AG04450 (cell line): ENCODE results near the gene TINAG. TPM values are rescaled to one million over a fixed set of nuclear protein-coding genes. Genes with fewer than 3 reads are reported as not detected.

ENCODE experiments used
- CTCF ChIA-PET: fragments of 300-600, 350-600 bp; formaldehyde crosslinking; extraction: SDS; loops from one replicate; lab custom pipeline; 2022; ENCODE audit warnings: antibody characterized with exemption, inconsistent platforms; lab: Charles Lee
- POLR2A ChIA-PET: fragments of 350-600 bp; formaldehyde crosslinking; extraction: SDS; loops from one replicate; lab custom pipeline; 2021; ENCODE audit warnings: antibody characterized with exemption, inconsistent platforms; lab: Yijun Ruan, JAX
- DNase-seq: peaks from one replicate; pipeline ENCODE4 v3.0.0-alpha.2; 2011; ENCODE audit warnings: low read depth, low spot score
- H3K27ac ChIP-seq: one replicate; pipeline ENCODE4 v1.5.1; 2012; ENCODE audit warnings: low read depth, low read length, control low read depth
- H3K27me3 ChIP-seq: one replicate; pipeline ENCODE4 v1.6.0; 2012; ENCODE audit warnings: low read length; ENCODE audit not compliant: control insufficient read depth, insufficient read depth
- H3K4me3 ChIP-seq: 2 replicates; pipeline ENCODE4 v1.5.1; 2011; ENCODE audit warnings: mild to moderate bottlenecking, low read depth, low read length, control low read depth
- H3K9me3 ChIP-seq: 2 replicates; pipeline ENCODE4 v1.5.1; 2012; ENCODE audit warnings: low read length; ENCODE audit not compliant: control insufficient read depth, insufficient read depth
- polyA plus RNA-seq: library from polyadenylated mRNA; depleted of rRNA; stranded (reverse); fragments of >200 nt; gene quantifications from 2 replicates; pipeline ENCODE4 v1.2.3, GENCODE V29; 2011
- TF ChIP-seq, protein P1 (sequence below): IDR thresholded peaks from 2 replicates; pipeline ENCODE4 v1.5.1; 2011; ENCODE audit warnings: low read depth, low read length, control low read depth, inconsistent platforms

Gene TINAG
- polyA plus RNA-seq, 1 experiment: not detected

DNA sequence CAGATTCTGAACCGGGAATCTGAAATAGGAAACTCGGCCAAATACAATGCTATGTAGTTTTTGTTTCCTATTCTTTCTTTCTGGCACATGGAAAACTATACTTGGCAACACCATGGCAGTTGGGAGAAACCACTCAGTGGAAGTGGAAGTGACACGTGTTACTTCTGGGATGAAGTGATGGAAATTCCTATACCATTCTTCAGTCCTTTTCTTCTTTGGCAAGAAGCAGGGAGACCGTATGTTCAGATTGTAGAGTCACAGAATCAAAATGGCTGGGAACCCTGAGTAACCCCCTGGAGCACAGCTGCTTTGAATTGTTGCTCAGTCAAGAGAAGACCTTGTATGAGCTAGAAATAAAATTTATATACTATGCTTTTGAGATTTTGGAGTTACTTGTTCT, 18.8 kb upstream of the TINAG start:
- H3K4me3 ChIP-seq: no peak overlapping the region
- no peak overlapping the region for H3K27ac ChIP-seq
- CTCF ChIA-PET: no interaction called here
- no peaks in the 10 kb centered on the region for H3K9me3 ChIP-seq
- TF ChIP-seq, protein P1, sequence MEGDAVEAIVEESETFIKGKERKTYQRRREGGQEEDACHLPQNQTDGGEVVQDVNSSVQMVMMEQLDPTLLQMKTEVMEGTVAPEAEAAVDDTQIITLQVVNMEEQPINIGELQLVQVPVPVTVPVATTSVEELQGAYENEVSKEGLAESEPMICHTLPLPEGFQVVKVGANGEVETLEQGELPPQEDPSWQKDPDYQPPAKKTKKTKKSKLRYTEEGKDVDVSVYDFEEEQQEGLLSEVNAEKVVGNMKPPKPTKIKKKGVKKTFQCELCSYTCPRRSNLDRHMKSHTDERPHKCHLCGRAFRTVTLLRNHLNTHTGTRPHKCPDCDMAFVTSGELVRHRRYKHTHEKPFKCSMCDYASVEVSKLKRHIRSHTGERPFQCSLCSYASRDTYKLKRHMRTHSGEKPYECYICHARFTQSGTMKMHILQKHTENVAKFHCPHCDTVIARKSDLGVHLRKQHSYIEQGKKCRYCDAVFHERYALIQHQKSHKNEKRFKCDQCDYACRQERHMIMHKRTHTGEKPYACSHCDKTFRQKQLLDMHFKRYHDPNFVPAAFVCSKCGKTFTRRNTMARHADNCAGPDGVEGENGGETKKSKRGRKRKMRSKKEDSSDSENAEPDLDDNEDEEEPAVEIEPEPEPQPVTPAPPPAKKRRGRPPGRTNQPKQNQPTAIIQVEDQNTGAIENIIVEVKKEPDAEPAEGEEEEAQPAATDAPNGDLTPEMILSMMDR: no peak
- no peak for DNase-seq
- no peaks in the 10 kb centered on the region for H3K27me3 ChIP-seq
- POLR2A ChIA-PET: no interaction called here

DNA sequence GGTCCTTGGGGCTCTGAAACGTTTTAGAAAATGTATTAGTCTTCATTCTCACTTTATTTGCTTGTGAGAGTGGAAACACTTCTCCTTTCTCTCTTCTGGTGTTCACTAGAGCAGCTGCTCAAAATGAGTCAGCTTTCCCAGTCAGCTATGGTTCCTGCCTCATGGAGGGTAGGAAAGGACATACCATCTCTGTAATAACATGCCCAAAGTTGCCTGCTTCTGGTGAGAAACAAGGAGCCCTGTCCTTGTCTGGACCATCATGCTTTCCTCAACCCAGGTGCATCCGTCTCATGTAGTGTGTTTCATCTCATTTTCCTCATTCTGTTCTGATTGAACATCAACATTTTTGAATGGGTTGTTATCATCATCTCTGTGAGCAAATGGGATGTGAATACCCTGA, 17.1 kb upstream of the TINAG start:
- Histone ChIP-seq H3K9me3 (peaks cover 8% of the 10 kb centered on the region; the same call in 1 of the 2 replicates), H3K27ac (no peak overlapping the region), H3K4me3 (no peak overlapping the region), H3K27me3 (no peaks in the 10 kb centered on the region)
- ChIA-PET CTCF (interaction anchor here (0.6 kb wide), 1 partner anchor 17 kb away, joined by 3 read pairs; no protein-coding TSS in a partner anchor), POLR2A (no interaction called here)
- DNase-seq: no peak
- TF ChIP-seq, protein P1: no peak

DNA sequence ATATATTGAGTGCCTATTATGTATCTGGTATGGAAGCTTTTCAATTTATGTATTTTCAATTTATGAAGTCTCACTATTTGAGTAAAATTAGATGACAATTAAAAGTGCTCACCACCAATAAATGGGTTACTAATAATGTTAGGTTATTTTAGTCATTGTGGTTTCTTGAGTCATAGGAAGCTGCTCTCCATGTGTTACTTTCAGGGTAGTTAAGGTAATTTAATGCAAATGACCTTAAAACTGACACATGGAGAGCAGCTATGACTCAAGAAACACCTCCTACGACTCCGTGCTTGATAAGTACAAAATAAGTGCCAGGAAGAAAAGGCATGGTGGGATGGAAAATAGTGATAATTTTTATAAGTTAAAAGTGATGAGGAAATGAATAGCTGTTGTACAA, 16.5 kb upstream of the TINAG start:
- Histone ChIP-seq H3K9me3 (peaks cover 8% of the 10 kb centered on the region; the same call in 1 of the 2 replicates), H3K27me3 (no peaks in the 10 kb centered on the region), H3K4me3 (no peak overlapping the region), H3K27ac (no peak overlapping the region)
- ChIA-PET POLR2A (no interaction called here), CTCF (interaction anchor here (0.6 kb wide), 1 partner anchor 16 kb away, joined by 3 read pairs; no protein-coding TSS in a partner anchor)
- TF ChIP-seq, protein P1: no peak
- DNase-seq: no peak

DNA sequence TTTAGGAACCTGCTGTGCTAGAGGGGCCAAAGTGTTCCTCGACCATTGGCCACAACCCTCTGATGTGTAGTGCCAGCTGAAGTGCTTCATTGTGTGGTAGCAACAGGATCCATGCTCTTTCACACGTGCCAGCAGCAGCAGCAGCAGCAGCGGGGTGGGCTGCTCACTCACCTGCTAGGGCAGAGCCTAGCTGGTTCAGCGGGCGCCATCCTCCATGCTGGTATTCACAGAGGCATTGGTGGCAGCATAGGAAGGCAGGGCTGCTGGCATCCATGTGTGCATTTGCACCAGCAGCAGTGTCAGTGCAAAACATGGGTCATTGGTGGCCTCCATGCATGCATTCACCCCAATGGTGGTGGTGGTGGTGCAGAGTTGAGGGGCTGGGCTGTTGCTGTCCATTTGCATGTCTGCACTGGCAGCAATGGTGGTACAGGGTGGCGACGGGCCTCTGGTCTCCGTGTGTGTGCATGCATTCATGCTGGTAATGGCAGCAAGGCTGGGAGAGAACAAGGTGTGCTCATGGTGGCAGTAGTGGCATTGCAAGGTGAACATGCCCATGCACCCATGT, 13.2 kb upstream of the TINAG start:
- no peak overlapping the region for H3K27ac ChIP-seq
- H3K9me3 ChIP-seq: peaks cover 8% of the 10 kb centered on the region; the same call in 1 of the 2 replicates
- no peak overlapping the region for H3K4me3 ChIP-seq
- no peaks in the 10 kb centered on the region for H3K27me3 ChIP-seq
- TF ChIP-seq, protein P1: no peak
- ChIA-PET POLR2A (no interaction called here), CTCF (no interaction called here)
- DNase-seq: no peak

DNA sequence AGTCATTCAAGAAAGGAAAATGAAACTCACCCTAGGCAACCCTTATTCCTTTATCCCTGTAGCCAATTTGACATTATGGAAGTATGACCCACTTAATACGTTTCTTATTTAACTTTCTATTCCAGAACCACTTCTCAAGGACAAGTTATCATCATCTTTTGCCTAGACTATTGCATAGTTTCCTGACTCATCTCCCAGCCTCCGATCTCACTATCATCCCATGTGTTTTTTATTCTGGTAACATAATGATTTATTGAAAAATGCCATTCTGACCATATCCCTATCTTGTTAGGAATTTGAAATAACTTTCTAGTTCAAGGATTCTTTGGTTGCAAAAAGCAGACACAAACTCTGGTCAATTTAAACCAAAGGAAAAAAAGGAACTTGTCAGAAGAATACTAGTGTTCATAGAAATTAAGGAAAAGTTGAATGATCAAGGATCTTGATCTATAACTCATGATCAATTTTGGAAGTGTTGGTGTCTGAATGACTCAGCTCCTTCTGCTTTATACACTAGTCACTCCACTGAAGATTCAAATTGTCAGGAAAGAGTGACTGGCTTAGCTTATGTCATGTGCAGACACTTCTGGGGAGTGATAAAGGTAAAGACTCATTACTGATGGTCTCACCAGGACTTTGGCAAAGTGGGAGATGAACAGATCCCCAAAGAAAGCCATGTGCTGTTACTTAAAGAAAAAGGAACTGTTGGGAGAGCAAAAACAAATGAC, 8.5 kb upstream of the TINAG start:
- Histone ChIP-seq H3K27me3 (no peaks in the 10 kb centered on the region), H3K27ac (no peak overlapping the region), H3K4me3 (no peak overlapping the region), H3K9me3 (peaks cover 8% of the 10 kb centered on the region; the same call in 1 of the 2 replicates)
- CTCF ChIA-PET: no interaction called here
- DNase-seq: no peak
- TF ChIP-seq, protein P1: no peak
- POLR2A ChIA-PET: no interaction called here
